ENCODE measurements around the gene INO80.

DNA sequence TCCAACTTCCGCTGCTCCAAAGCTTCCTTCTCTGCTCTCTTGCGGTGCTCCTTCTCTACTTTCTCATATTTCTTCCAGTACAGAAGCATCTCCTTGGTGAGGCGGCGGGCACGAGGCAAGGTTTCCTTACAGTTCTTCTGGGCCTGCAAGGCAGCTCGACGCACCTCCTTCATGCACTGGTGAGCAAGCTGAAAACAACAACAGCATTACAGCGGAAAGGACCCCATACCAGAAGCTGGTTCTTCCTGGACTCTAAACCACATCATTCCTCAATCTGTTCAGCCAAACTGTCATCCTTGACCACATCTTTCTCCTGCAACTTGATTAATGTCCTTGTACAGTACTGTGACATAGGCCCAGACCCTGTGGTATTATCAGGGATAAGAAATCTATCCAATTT is 36.4 kb downstream of the INO80 start:
- TF ChIP-seq, protein P1, sequence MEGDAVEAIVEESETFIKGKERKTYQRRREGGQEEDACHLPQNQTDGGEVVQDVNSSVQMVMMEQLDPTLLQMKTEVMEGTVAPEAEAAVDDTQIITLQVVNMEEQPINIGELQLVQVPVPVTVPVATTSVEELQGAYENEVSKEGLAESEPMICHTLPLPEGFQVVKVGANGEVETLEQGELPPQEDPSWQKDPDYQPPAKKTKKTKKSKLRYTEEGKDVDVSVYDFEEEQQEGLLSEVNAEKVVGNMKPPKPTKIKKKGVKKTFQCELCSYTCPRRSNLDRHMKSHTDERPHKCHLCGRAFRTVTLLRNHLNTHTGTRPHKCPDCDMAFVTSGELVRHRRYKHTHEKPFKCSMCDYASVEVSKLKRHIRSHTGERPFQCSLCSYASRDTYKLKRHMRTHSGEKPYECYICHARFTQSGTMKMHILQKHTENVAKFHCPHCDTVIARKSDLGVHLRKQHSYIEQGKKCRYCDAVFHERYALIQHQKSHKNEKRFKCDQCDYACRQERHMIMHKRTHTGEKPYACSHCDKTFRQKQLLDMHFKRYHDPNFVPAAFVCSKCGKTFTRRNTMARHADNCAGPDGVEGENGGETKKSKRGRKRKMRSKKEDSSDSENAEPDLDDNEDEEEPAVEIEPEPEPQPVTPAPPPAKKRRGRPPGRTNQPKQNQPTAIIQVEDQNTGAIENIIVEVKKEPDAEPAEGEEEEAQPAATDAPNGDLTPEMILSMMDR (conservative IDR thresholded peaks at IDR 0.05; ENCODE audit: low read length), result no peak
- TF ChIP-seq EZH2phosphoT487 (IDR thresholded peaks at IDR 0.05; ENCODE audit: borderline replicate concordance, low read depth, low read length), result no peak

Measured in OCI-LY7 (cell line).